Neuron (in vitro differentiated cells): ENCODE results near the gene SRGAP3.

ENCODE experiments used
- H2AFZ ChIP-seq: one replicate; pipeline ENCODE4 v1.6.1; 2013; ENCODE audit warnings: low read depth, mild to moderate bottlenecking, inconsistent platforms, low read length, moderate library complexity
- H3K27me3 ChIP-seq: one replicate; pipeline ENCODE4 v1.6.1; 2013; ENCODE audit warnings: low read length; ENCODE audit not compliant: insufficient read depth
- H3K36me3 ChIP-seq: one replicate; pipeline ENCODE4 v1.6.1; 2013; ENCODE audit warnings: low read length; ENCODE audit not compliant: insufficient read depth
- H3K4me1 ChIP-seq: one replicate; pipeline ENCODE4 v1.6.1; 2013; ENCODE audit warnings: low read length; ENCODE audit not compliant: insufficient read depth
- H3K4me3 ChIP-seq: 2 replicates; pipeline ENCODE4 v1.5.1; 2013; ENCODE audit warnings: mild to moderate bottlenecking, low read length, moderate library complexity
- H3K9me3 ChIP-seq: one replicate; pipeline ENCODE4 v1.6.1; 2013; ENCODE audit warnings: low read length

Gene SRGAP3

GRCh38 chr3:8966820-8967348 lies 282.6 kb downstream of the SRGAP3 start:
- H3K9me3 ChIP-seq, result no peaks in the 10 kb centered on the region
- no peak overlapping the region for H3K4me3 ChIP-seq

GRCh38 chr3:8966150-8966819 lies 283.2 kb downstream of the SRGAP3 start:
- H3K9me3 ChIP-seq, result no peaks in the 10 kb centered on the region
- peaks cover 24% of the 10 kb centered on the region for H3K4me1 ChIP-seq
- no peaks in the 10 kb centered on the region for H3K27me3 ChIP-seq
- no peak overlapping the region for H2AFZ ChIP-seq
- H3K4me3 ChIP-seq, result no peak overlapping the region
- no peaks in the 10 kb centered on the region for H3K36me3 ChIP-seq

More at GRCh38 chr3:8966820-8967348, 282.6 kb downstream of the SRGAP3 start:
- H3K4me1 ChIP-seq, result peaks cover 19% of the 10 kb centered on the region
- H3K36me3 ChIP-seq, result no peaks in the 10 kb centered on the region
- no peak overlapping the region for H2AFZ ChIP-seq
- H3K27me3 ChIP-seq, result no peaks in the 10 kb centered on the region

- Histone ChIP-seq H3K27me3 (no peaks in the 10 kb centered on the region), H3K36me3 (no peaks in the 10 kb centered on the region), H3K4me3 (no peak overlapping the region), H3K4me1 (peaks cover 25% of the 10 kb centered on the region), H2AFZ (no peak overlapping the region), H3K9me3 (no peaks in the 10 kb centered on the region)
These were observed 284.7 kb downstream of the SRGAP3 start for GRCh38 chr3:8964436-8965370.

GRCh38 chr3:8963137-8963853 lies 286.2 kb downstream of the SRGAP3 start, which contains the start of gene RAD18:
Gene RAD18 (minus strand): TSS chr3:8963472. CDS start chr3:8963385, 87 bp downstream.
- H3K4me3 ChIP-seq, result peak within 1 kb of the TSS; percentile 80
- no peaks in the 10 kb centered on the region for H3K9me3 ChIP-seq
- no peaks in the 10 kb centered on the region for H3K27me3 ChIP-seq
- H3K36me3 ChIP-seq, result peaks cover 10% of the 10 kb centered on the region
- peaks cover 25% of the 10 kb centered on the region for H3K4me1 ChIP-seq
- peak within 1 kb of the TSS; percentile 88 for H2AFZ ChIP-seq

- Histone ChIP-seq H3K36me3 (peaks cover 18% of the 10 kb centered on the region), H3K27me3 (no peaks in the 10 kb centered on the region), H3K4me1 (peaks cover 25% of the 10 kb centered on the region), H3K9me3 (no peaks in the 10 kb centered on the region), H2AFZ (no peak overlapping the region), H3K4me3 (peak overlapping the region; percentile 80)
These were observed 287.1 kb downstream of the SRGAP3 start for GRCh38 chr3:8962226-8962861.

- Histone ChIP-seq H3K36me3 (peaks cover 27% of the 10 kb centered on the region), H3K4me3 (no peak overlapping the region), H2AFZ (no peak overlapping the region)
These were observed 289.8 kb downstream of the SRGAP3 start for GRCh38 chr3:8959668-8960067.

GRCh38 chr3:8954938-8955763 lies 294.3 kb downstream of the SRGAP3 start:
- no peaks in the 10 kb centered on the region for H3K9me3 ChIP-seq
- H3K4me3 ChIP-seq, result no peak overlapping the region
- H3K27me3 ChIP-seq, result no peaks in the 10 kb centered on the region
- H2AFZ ChIP-seq, result no peak overlapping the region
- peaks cover 15% of the 10 kb centered on the region for H3K4me1 ChIP-seq
- peaks cover 27% of the 10 kb centered on the region for H3K36me3 ChIP-seq

More at GRCh38 chr3:8959668-8960067, 289.8 kb downstream of the SRGAP3 start:
- Histone ChIP-seq H3K27me3 (no peaks in the 10 kb centered on the region), H3K9me3 (no peaks in the 10 kb centered on the region), H3K4me1 (peaks cover 24% of the 10 kb centered on the region)

- Histone ChIP-seq H3K4me1 (peaks cover 24% of the 10 kb centered on the region), H3K36me3 (peaks cover 19% of the 10 kb centered on the region), H3K9me3 (no peaks in the 10 kb centered on the region), H3K27me3 (no peaks in the 10 kb centered on the region), H3K4me3 (no peak overlapping the region), H2AFZ (no peak overlapping the region)
These were observed 296.1 kb downstream of the SRGAP3 start for GRCh38 chr3:8953313-8953712.

GRCh38 chr3:8952130-8952529 lies 297.3 kb downstream of the SRGAP3 start:
- H3K9me3 ChIP-seq, result no peaks in the 10 kb centered on the region
- no peak overlapping the region for H3K4me3 ChIP-seq
- peaks cover 24% of the 10 kb centered on the region for H3K4me1 ChIP-seq
- H2AFZ ChIP-seq, result no peak overlapping the region
- peaks cover 21% of the 10 kb centered on the region for H3K36me3 ChIP-seq
- H3K27me3 ChIP-seq, result no peaks in the 10 kb centered on the region

GRCh38 chr3:8945890-8946600 lies 303.4 kb downstream of the SRGAP3 start:
- Histone ChIP-seq H3K4me1 (peaks cover 9% of the 10 kb centered on the region), H3K4me3 (no peak overlapping the region), H3K36me3 (peaks cover 53% of the 10 kb centered on the region), H3K27me3 (no peaks in the 10 kb centered on the region), H2AFZ (no peak overlapping the region), H3K9me3 (peaks cover 2% of the 10 kb centered on the region)

- Histone ChIP-seq H3K9me3 (peaks cover 2% of the 10 kb centered on the region), H3K27me3 (no peaks in the 10 kb centered on the region), H2AFZ (no peak overlapping the region), H3K36me3 (peaks cover 75% of the 10 kb centered on the region), H3K4me1 (no peaks in the 10 kb centered on the region), H3K4me3 (no peak overlapping the region)
These were observed 306.5 kb downstream of the SRGAP3 start for GRCh38 chr3:8942746-8943488.
